SK-N-SH (cell line): ENCODE measurements around the gene CLEC7A. TPM values are rescaled to one million over a fixed set of nuclear protein-coding genes. Genes with fewer than 3 reads are reported as not detected.

Source experiments
- CTCF ChIA-PET: fragments of 300-600, 350-600 bp; formaldehyde crosslinking; extraction: SDS; loops from one replicate; lab custom pipeline; 2021; lab: Yijun Ruan, JAX
- POLR2A ChIA-PET: fragments of 350-600 bp; sonication (Branson Sonifier 250); formaldehyde crosslinking; extraction: SDS; loops from one replicate; lab custom pipeline; 2020; ENCODE audit warnings: antibody characterized with exemption, inconsistent platforms; lab: Yijun Ruan, JAX
- DNase-seq: peaks from one replicate; pipeline ENCODE4 v3.0.0; 2012
- H2AFZ ChIP-seq: fragments of 200-600 bp; sonication (generic); 2 replicates; pipeline ENCODE4 v1.8.1; 2016; ENCODE audit warnings: antibody characterized with exemption, mild to moderate bottlenecking, low read depth
- H3F3A ChIP-seq: fragments of 200-600 bp; sonication (generic); replicated peaks from 2 replicates; pipeline ENCODE3; 2016; ENCODE audit warnings: antibody characterized with exemption, mild to moderate bottlenecking; ENCODE audit not compliant: insufficient read depth
- H3K27ac ChIP-seq, 2 experiments: fragments of 200-500 bp in 1 of 2; fragments of 200-600 bp in 1 of 2; sonication (Bioruptor generic) in 1 of 2; sonication (generic), shearing (Covaris generic) in 1 of 2; 2 replicates each; pipeline versions ENCODE4 v1.5.1 to v1.6.1; 2014 to 2016; ENCODE audit warnings: low read depth in 2 of 2, inconsistent platforms in 1 of 2, low read length in 1 of 2, mild to moderate bottlenecking in 1 of 2, mixed read lengths in 1 of 2
- H3K27me3 ChIP-seq: fragments of 200-600 bp; sonication (generic), shearing (Covaris generic); 2 replicates; pipeline ENCODE4 v1.6.1; 2016; ENCODE audit warnings: mixed run types; ENCODE audit not compliant: insufficient read depth
- H3K36me3 ChIP-seq, 2 experiments: fragments of 200-500 bp in 1 of 2; fragments of 200-600 bp in 1 of 2; sonication (Bioruptor generic) in 1 of 2; sonication (generic) in 1 of 2; replicated peaks in 1 of 2; 2 replicates each; pipeline versions ENCODE3 to v1.5.1; 2014 to 2016; ENCODE audit warnings: low read length in 1 of 2, mild to moderate bottlenecking in 1 of 2; ENCODE audit not compliant: insufficient read depth in 2 of 2, control insufficient read depth in 1 of 2
- H3K4me1 ChIP-seq, 2 experiments: fragments of 200-500 bp in 1 of 2; fragments of 200-600 bp in 1 of 2; sonication (Bioruptor generic) in 1 of 2; sonication (generic), shearing (Covaris generic) in 1 of 2; 2 replicates each; pipeline versions ENCODE4 v1.5.1 to v1.6.1; 2014 to 2016; ENCODE audit warnings: low read depth in 1 of 2, low read length in 1 of 2, mixed run types in 1 of 2; ENCODE audit not compliant: insufficient read depth in 2 of 2, control insufficient read depth in 1 of 2
- H3K4me2 ChIP-seq: fragments of 200-600 bp; sonication (generic), shearing (Covaris generic); 2 replicates; pipeline ENCODE4 v1.6.1; 2017; ENCODE audit warnings: mixed run types
- H3K4me3 ChIP-seq, 2 experiments: fragments of 200-500 bp in 1 of 2; fragments of 200-600 bp in 1 of 2; sonication (Bioruptor generic) in 1 of 2; sonication (generic), shearing (Covaris generic) in 1 of 2; 2 replicates each; pipeline versions ENCODE4 v1.5.1 to v1.8.1; 2014 to 2016; ENCODE audit warnings: low read depth in 2 of 2, inconsistent platforms in 1 of 2, low read length in 1 of 2, mild to moderate bottlenecking in 1 of 2, mixed read lengths in 1 of 2, moderate library complexity in 1 of 2
- H3K79me2 ChIP-seq: fragments of 200-600 bp; sonication (generic); 2 replicates; pipeline ENCODE4 v1.8.1; 2017; ENCODE audit warnings: mild to moderate bottlenecking; ENCODE audit not compliant: insufficient read depth
- H3K9ac ChIP-seq: fragments of 200-600 bp; sonication (generic); 2 replicates; pipeline ENCODE4 v1.6.1; 2017; ENCODE audit warnings: mixed run types
- H3K9me2 ChIP-seq: fragments of 200-600 bp; sonication (generic); 2 replicates; pipeline ENCODE4 v1.6.1; 2017; ENCODE audit warnings: mixed run types
- H3K9me3 ChIP-seq: fragments of 200-600 bp; sonication (generic); 2 replicates; pipeline ENCODE4 v1.6.1; 2017; ENCODE audit warnings: mixed run types, mild to moderate bottlenecking, moderate library complexity
- H4K20me1 ChIP-seq: fragments of 200-600 bp; sonication (generic); 2 replicates; pipeline ENCODE4 v1.6.1; 2017; ENCODE audit warnings: mild to moderate bottlenecking, mixed run types; ENCODE audit not compliant: insufficient read depth
- CHD2 ChIP-seq: fragments of 150-350 bp; IDR thresholded peaks from 2 replicates; pipeline ENCODE4 v1.6.1; 2018; ENCODE audit warnings: low read length; ENCODE audit not compliant: partially characterized antibody
- ELF1 ChIP-seq: IDR thresholded peaks from 2 replicates; pipeline ENCODE4 v1.4.0; 2012
- EP300 ChIP-seq, 2 experiments: IDR thresholded peaks; 2 replicates each; pipeline versions ENCODE4 v1.4.0 to v1.6.1; 2012; ENCODE audit warnings: borderline replicate concordance in 1 of 2, low read depth in 1 of 2, low read length in 1 of 2
- EZH2phosphoT487 ChIP-seq: fragments of 200-600 bp; sonication (generic); IDR thresholded peaks from 2 replicates; pipeline ENCODE4 v1.6.1; 2017; ENCODE audit warnings: low read depth, mixed run types, mild to moderate bottlenecking, antibody characterized with exemption, moderate library complexity, borderline replicate concordance
- FOXM1 ChIP-seq: IDR thresholded peaks from 2 replicates; pipeline ENCODE4 v1.4.0; 2012; ENCODE audit warnings: low read depth, mild to moderate bottlenecking
- GABPA ChIP-seq: IDR thresholded peaks from 2 replicates; pipeline ENCODE4 v1.4.0; 2012; ENCODE audit warnings: low read depth, mild to moderate bottlenecking
- GATA2 ChIP-seq: sonication (generic); formaldehyde crosslinking; IDR thresholded peaks from 2 replicates; pipeline ENCODE4 v1.5.0; 2020; ENCODE audit warnings: mild to moderate bottlenecking, missing genetic modification reagents
- IRF3 ChIP-seq: fragments of 150-350 bp; IDR thresholded peaks from 2 replicates; pipeline ENCODE4 v1.6.1; 2016; ENCODE audit warnings: mild to moderate bottlenecking, low read depth, low read length
- JUND ChIP-seq: IDR thresholded peaks from 2 replicates; pipeline ENCODE4 v1.4.0; 2012
- MEF2A ChIP-seq: IDR thresholded peaks from 2 replicates; pipeline ENCODE4 v1.4.0; 2012; ENCODE audit warnings: low read depth, borderline replicate concordance
- NFIC ChIP-seq: IDR thresholded peaks from 2 replicates; pipeline ENCODE4 v1.4.0; 2012; ENCODE audit warnings: borderline replicate concordance
- PBX3 ChIP-seq: IDR thresholded peaks from 2 replicates; pipeline ENCODE4; 2012
- POLR2AphosphoS5 ChIP-seq: IDR thresholded peaks from 2 replicates; pipeline ENCODE4 v1.6.1; 2012; ENCODE audit warnings: low read depth, low read length
- RAD21 ChIP-seq: IDR thresholded peaks from 2 replicates; pipeline ENCODE4 v1.6.1; 2012; ENCODE audit warnings: mild to moderate bottlenecking, low read length
- RFX5 ChIP-seq: IDR thresholded peaks from 2 replicates; pipeline ENCODE4 v1.6.1; 2012; ENCODE audit warnings: mild to moderate bottlenecking, improper control_type of control experiment, low read length
- RXRA ChIP-seq: IDR thresholded peaks from 2 replicates; pipeline ENCODE4 v1.4.0; 2012; ENCODE audit warnings: low read depth, mild to moderate bottlenecking, borderline replicate concordance
- TCF12 ChIP-seq: IDR thresholded peaks from 2 replicates; pipeline ENCODE4 v1.4.0; 2012
- TEAD4 ChIP-seq: IDR thresholded peaks from 2 replicates; pipeline ENCODE4 v1.4.0; 2012; ENCODE audit warnings: mild to moderate bottlenecking, borderline replicate concordance; ENCODE audit not compliant: insufficient read depth
- USF1 ChIP-seq: IDR thresholded peaks from 2 replicates; pipeline ENCODE4 v1.4.0; 2012; ENCODE audit warnings: low read depth, borderline replicate concordance
- USF2 ChIP-seq: fragments of 150-350 bp; IDR thresholded peaks from 2 replicates; pipeline ENCODE4 v1.6.1; 2017; ENCODE audit warnings: antibody characterized with exemption, low read length, low read depth, borderline replicate concordance
- WGBS: methylation state at CpG from one replicate; pipeline ENCODE4 v1.1.6; 2017; ENCODE audit warnings: low lambda C conversion rate; 5-methylcytosine and 5-hydroxymethylcytosine counted together
- polyA plus RNA-seq, 3 experiments: library from polyadenylated mRNA; depleted of rRNA; stranded (reverse); fragments of >200 nt; gene quantifications; 2 replicates each; pipeline ENCODE4 v1.2.3, GENCODE V29; 2012

The CLEC7A gene
- polyA plus RNA-seq, 1 of the 3 experiments (the other 2 are of a cell fraction): not detected

- POLR2A ChIA-PET: no interaction called here
- H3K79me2 ChIP-seq: no peaks in the 10 kb centered on the region
- 13% methylated on average over 5 of the region's 5 CpGs for WGBS
- no peak overlapping the region for H3K27ac ChIP-seq
- H3K36me3 ChIP-seq: no peaks in the 10 kb centered on the region
- H2AFZ ChIP-seq: no peak overlapping the region
- no peaks in the 10 kb centered on the region for H3K9me3 ChIP-seq
- H4K20me1 ChIP-seq: no peaks in the 10 kb centered on the region
- peaks cover 3% of the 10 kb centered on the region; the same call in 1 of the 2 replicates for H3K27me3 ChIP-seq
- no peaks in the 10 kb centered on the region for H3F3A ChIP-seq
- no peaks in the 10 kb centered on the region for H3K9me2 ChIP-seq
- CTCF ChIA-PET: interaction anchor here (1.3 kb wide), 1 partner anchor 330 kb away, joined by 3 read pairs; no protein-coding TSS in a partner anchor
- no peak overlapping the region for H3K4me3 ChIP-seq
- no peak for DNase-seq
- TF ChIP-seq RAD21 (no peak), NFIC (no peak), PBX3 (no peak), ELF1 (no peak), EZH2phosphoT487 (no peak), GABPA (no peak), JUND (no peak), USF2 (no peak), RFX5 (no peak), GATA2 (no peak), MEF2A (no peak), FOXM1 (no peak), TEAD4 (no peak), POLR2AphosphoS5 (no peak), EP300 (IDR thresholded peaks at IDR 0.05; ENCODE audit: borderline replicate concordance in 1 of 2, low read depth in 1 of 2, low read length in 1 of 2) (no peak), TCF12 (no peak), IRF3 (no peak), RXRA (no peak), USF1 (no peak), CHD2 (no peak)
- no peak overlapping the region for H3K4me2 ChIP-seq
- no peaks in the 10 kb centered on the region; a peak in 1 of 4 replicates for H3K4me1 ChIP-seq
- H3K9ac ChIP-seq: no peak overlapping the region
Observed at GRCh38 chr12:10073261-10073660, 56.7 kb downstream of the CLEC7A start.
